Large intestine (tissue), 3 donors: ENCODE results near the gene KLK4. TPM values are rescaled to one million over a fixed set of nuclear protein-coding genes. Genes with fewer than 3 reads are reported as not detected.

Experiments
- DNase-seq, 2 donors: peaks; one replicate each; pipeline versions ENCODE4 v3.0.0 to v3.0.0-alpha.2; 2013
- H3K27ac ChIP-seq: one replicate; pipeline ENCODE4 v1.5.1; 2013; ENCODE audit warnings: low read length
- H3K27me3 ChIP-seq: 2 replicates; pipeline ENCODE4 v1.6.1; 2013; ENCODE audit warnings: low read length; ENCODE audit not compliant: control insufficient read depth, insufficient read depth
- H3K36me3 ChIP-seq: 2 replicates; pipeline ENCODE4 v1.6.1; 2013; ENCODE audit warnings: low read length; ENCODE audit not compliant: control insufficient read depth, insufficient read depth
- H3K4me1 ChIP-seq: one replicate; pipeline ENCODE4 v1.6.1; 2013; ENCODE audit warnings: low read length; ENCODE audit not compliant: control insufficient read depth, insufficient read depth
- H3K4me3 ChIP-seq: one replicate; pipeline ENCODE4 v1.5.1; 2013; ENCODE audit warnings: low read length
- H3K9me3 ChIP-seq: one replicate; pipeline ENCODE4 v1.6.1; 2013; ENCODE audit warnings: mild to moderate bottlenecking, low read depth, low read length, moderate library complexity; ENCODE audit not compliant: control insufficient read depth
- WGBS: methylation state at CpG from one replicate; pipeline ENCODE4 v1.1.5; 2013; ENCODE audit warnings: low lambda C conversion rate; ENCODE audit not compliant: insufficient coverage; 5-methylcytosine and 5-hydroxymethylcytosine counted together
- polyA plus RNA-seq: library from polyadenylated mRNA; unstranded; fragments of 120-200 nt; gene quantifications from one replicate; pipeline ENCODE4 v1.2.1, GENCODE V29; 2013

KLK4 gene
- polyA plus RNA-seq, 1 donor: not detected

DNA sequence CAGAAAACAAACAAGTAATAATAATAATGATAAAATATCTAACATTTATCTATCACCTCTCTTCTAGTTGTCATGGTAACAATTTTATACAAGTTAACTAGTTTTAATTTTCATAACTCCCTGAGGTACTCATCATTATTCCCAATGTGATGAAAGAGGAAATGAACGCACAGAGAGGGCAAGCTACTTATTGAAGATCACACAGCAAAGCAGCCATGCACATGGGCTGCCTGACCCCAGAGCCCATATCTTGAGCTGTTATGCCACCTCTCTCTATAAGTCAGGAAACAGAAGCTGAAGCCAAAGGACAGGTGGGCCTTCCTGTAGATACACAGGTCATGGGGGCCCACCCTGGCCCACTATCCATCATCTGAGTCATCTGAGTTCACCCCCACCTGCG is 4.9 kb upstream of the KLK4 start:
- H3K27ac ChIP-seq: no peak overlapping the region
- H3K4me1 ChIP-seq: no peaks in the 10 kb centered on the region
- DNase-seq: no peak
- WGBS: no CpG with 5 or more reads among the region's 2 CpGs
- no peaks in the 10 kb centered on the region for H3K9me3 ChIP-seq
- H3K4me3 ChIP-seq: no peak overlapping the region
- no peaks in the 10 kb centered on the region for H3K36me3 ChIP-seq
- peaks cover 25% of the 10 kb centered on the region for H3K27me3 ChIP-seq

DNA sequence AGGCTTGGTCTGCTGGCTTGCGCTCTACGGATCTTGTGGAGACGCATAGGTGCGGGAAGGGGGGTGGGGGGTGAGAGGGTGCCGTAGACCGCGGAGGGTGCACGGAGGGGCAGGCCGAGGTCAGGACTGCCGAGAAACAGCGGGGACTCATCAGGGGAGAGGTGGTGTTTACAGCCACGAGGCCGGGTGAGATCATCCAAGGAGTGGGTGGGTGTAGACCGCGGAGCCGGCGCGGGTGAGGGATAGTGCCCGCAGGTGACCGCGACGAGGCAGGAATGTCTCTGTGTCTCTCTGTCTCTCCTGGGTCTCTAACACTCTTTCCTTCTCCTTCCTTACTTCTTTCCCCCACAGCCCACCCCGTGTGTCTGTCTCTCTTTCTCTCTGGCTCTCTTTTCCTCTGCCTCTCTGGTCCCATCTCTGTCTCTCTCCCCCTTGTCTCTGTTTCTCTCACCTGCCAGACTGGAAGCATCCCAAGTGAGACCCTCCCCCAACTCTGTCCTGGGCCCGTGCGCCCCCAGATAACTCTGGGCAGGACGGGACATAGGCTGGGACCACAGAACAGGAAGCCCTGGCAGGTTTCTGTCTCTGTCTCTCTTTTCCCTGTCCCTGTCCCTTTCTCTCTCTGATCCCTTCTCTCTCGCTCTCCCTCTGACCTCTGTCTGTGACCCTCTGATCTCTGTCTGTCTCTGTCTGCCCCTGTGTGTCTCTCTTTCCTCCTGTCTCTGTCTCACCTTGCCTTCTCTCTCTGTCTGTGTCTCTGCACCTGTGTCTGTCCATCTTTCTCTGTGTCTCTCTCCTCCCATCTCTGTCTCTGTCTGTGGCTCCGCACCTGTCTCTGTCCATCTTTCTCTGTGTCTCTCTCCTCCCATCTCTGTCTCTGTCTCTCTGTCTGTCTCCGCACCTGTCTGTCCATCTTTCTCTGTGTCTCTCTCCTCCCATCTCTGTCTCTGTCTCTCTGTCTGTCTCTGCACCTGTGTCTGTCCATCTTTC is 1.8 kb upstream of the KLK4 start:
- 0% methylated on average over 2 of the region's 29 CpGs for WGBS
- no peak overlapping the region for H3K27ac ChIP-seq
- no peaks in the 10 kb centered on the region for H3K36me3 ChIP-seq
- DNase-seq: no peak
- no peaks in the 10 kb centered on the region for H3K9me3 ChIP-seq
- no peaks in the 10 kb centered on the region for H3K4me1 ChIP-seq
- H3K27me3 ChIP-seq: peaks cover 55% of the 10 kb centered on the region
- no peak overlapping the region for H3K4me3 ChIP-seq

DNA sequence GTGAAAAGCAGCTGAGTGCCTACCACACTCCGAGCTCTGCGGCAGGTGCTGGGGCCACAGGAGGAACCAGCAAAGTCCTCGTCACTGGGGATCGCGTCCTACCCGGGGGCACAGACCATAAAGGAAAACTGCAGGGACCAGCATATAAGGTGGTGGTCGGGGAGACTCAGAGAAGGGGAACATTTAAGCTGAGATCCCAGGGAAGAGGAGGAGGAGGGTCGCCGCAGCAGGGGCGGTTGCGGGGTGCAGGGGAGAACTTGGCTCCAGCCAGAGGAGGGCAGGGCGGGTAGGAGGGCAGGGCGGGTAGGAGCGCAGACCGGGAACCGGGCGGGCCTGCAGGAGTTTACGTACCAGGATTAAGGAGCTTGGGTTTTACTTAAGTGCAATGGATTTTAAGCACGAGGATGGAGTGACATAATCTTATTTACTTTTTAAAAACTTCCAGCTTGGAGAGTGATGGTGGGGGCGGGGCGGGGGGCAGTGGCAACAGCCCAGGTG is 956 bp upstream of the KLK4 start:
- no peak for DNase-seq
- Histone ChIP-seq H3K9me3 (no peaks in the 10 kb centered on the region), H3K27me3 (peaks cover 61% of the 10 kb centered on the region), H3K4me1 (no peaks in the 10 kb centered on the region), H3K36me3 (no peaks in the 10 kb centered on the region), H3K4me3 (no peak overlapping the region), H3K27ac (no peak overlapping the region)
- WGBS: no CpG with 5 or more reads among the region's 21 CpGs

DNA sequence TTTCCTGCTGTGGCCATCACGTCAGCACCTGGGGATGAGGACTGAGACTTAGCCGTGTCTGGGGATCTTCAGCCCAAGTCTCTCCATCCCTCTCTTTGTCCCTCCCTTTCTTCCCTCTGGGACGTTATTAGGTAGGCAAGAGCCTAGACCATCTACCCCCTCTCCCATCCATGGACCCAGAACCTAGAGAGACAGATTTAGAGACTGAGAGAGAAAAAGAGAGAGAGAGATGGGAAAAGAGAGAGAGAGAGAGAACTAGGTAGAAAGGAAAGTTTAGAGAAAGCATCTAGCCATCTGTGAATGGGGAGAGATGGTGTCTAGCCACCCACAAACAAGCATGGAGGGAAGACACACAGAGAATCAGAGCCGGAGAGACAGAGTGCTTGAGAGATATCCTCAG is 473 bp downstream of the KLK4 start:
- Histone ChIP-seq H3K4me1 (no peaks in the 10 kb centered on the region), H3K9me3 (no peaks in the 10 kb centered on the region), H3K4me3 (no peak overlapping the region), H3K27ac (no peak overlapping the region), H3K27me3 (peaks cover 58% of the 10 kb centered on the region), H3K36me3 (no peaks in the 10 kb centered on the region)
- DNase-seq: no peak
- 40% methylated on average over 1 of the region's 4 CpGs for WGBS

DNA sequence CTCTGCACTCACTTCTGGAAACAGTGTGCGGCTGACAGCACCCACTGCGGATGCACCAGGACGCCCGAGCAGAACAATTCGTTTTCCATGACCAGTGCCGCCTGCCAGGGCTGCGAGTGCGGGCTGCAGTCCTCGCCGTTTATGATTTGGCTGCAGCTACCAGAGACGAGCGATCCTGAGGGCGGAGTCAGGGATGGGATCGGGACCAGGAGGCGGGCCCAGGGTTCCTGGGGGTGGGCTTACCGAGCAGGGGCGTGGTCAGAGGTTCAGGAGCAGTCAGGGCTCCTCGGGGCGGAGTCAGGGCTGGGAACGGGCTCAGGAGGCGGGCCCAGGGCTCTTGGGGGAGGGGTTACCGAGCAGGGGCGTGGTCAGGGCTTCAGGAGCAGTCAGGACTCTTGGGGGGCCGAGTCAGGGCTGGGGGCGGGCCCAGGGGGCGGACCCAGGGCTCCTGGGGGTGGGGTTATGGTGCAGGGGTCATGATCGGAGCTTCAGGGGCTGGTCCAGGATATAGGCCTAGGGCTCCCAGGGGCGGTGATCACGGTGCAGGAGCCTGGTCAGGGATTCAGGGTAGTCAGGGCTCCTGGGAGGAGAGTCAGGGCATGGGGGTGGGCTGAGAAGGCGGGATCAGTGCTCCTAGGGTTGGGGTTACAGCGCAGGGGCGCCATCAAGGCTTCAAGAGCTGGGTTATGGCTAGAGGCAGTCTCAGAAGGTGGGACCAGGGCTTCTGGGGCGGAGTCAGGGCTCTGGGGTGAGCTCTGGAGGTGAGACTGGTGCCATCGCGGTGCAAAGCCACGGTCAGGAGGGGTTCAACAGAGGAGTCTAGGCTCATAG is 1.7 kb downstream of the KLK4 start:
- Histone ChIP-seq H3K4me1 (no peaks in the 10 kb centered on the region), H3K27me3 (peaks cover 58% of the 10 kb centered on the region)

DNA sequence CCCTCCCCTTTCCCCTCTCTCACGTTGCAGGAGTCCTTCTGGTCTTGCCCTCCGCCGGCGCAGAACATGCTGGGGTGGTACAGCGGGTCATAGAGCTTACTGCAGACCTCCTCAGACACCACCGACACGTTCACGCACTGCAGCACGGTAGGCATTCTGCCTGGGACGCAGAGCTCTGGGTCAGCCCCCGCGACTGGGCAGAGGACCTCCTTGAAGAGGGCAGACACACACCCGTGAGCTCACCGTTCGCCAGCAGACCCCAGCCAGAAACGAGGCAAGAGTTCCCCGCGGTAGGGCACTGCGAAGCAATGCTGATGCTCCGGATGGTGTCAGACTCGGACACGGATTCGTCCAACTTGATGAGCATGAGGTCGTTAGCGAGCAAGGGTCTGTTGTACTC is 2.9 kb downstream of the KLK4 start:
- H3K4me1 ChIP-seq: no peaks in the 10 kb centered on the region
- H3K4me3 ChIP-seq: no peak overlapping the region
- no peak overlapping the region for H3K27ac ChIP-seq
- no CpG with 5 or more reads among the region's 25 CpGs for WGBS
- H3K27me3 ChIP-seq: peaks cover 58% of the 10 kb centered on the region
- H3K9me3 ChIP-seq: no peaks in the 10 kb centered on the region
- no peaks in the 10 kb centered on the region for H3K36me3 ChIP-seq
- no peak for DNase-seq

More for the DNA sequence above, 1.7 kb downstream of the KLK4 start:
- WGBS: no CpG with 5 or more reads among the region's 36 CpGs
- DNase-seq: no peak
- H3K27ac ChIP-seq: no peak overlapping the region
- H3K9me3 ChIP-seq: no peaks in the 10 kb centered on the region
- no peaks in the 10 kb centered on the region for H3K36me3 ChIP-seq
- no peak overlapping the region for H3K4me3 ChIP-seq

DNA sequence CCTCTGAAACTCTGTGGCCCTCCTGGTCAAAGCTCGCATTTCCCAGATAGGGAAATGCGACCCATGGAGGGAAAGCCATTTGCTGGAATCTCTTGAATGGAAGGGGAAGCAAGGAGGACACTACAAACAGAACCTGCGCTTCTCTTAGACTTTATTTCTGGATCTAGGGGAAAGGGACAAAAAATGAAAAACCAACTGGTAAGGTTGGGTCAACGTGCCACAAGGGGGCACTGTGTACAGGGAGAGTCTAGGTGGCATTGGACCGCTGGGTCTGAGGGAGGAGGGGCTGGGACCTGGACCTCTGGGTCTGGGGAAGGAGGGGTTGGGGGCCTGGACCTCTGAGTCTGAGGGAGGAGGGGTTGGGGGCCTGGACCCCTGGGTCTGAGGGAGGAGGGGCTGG is 5.0 kb downstream of the KLK4 start:
- Histone ChIP-seq H3K27me3 (peaks cover 38% of the 10 kb centered on the region), H3K4me3 (no peak overlapping the region), H3K36me3 (no peaks in the 10 kb centered on the region), H3K9me3 (no peaks in the 10 kb centered on the region), H3K27ac (no peak overlapping the region), H3K4me1 (no peaks in the 10 kb centered on the region)
- no CpG with 5 or more reads among the region's 5 CpGs for WGBS
- no peak for DNase-seq

DNA sequence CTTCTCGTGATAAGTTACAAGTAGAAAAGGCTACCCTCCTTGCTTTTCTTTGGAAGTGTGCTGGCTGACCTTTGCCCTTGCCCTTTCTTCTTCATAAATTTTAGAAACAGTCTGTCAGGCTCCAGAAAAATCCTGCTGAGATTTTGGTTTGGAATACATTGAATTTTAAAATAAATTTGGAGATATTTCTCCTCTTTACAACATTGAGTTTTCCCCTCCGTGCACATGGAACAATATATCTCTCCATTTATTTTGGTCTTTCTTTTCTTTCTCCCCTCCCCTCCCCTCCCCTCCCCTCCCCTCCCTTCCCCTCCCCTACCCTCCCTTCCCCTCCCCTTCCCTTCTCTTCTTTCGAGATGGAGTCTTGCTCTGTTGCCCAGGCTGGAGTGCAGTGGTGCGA is 8.6 kb downstream of the KLK4 start:
- WGBS: 40% methylated on average over 1 of the region's 4 CpGs
- no peaks in the 10 kb centered on the region for H3K36me3 ChIP-seq
- peaks cover 3% of the 10 kb centered on the region for H3K27me3 ChIP-seq
- H3K4me1 ChIP-seq: no peaks in the 10 kb centered on the region
- no peak overlapping the region for H3K27ac ChIP-seq
- H3K9me3 ChIP-seq: no peaks in the 10 kb centered on the region
- DNase-seq: no peak
- H3K4me3 ChIP-seq: no peak overlapping the region

DNA sequence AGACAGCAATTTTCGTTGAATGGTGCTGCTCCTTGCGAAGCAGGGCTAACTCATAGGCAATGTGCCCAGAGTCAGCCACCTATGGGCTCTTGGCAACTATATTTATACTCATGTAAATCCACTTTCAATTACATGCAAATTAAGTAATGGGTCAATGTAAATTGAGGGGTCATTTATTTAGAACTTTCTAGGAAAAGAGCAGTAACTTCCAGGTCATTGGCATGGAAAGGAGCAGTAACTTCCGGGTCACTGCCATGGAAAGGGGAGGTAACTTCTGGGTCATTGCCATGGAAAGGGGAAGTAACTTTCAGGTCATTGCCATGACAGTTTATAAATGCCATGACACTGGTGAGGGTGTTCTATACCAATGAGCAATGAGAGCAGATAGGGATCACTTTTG is 11.6 kb downstream of the KLK4 start:
- Histone ChIP-seq H3K27ac (no peak overlapping the region), H3K36me3 (no peaks in the 10 kb centered on the region), H3K27me3 (no peaks in the 10 kb centered on the region), H3K9me3 (no peaks in the 10 kb centered on the region), H3K4me3 (no peak overlapping the region), H3K4me1 (no peaks in the 10 kb centered on the region)
- no CpG with 5 or more reads among the region's 3 CpGs for WGBS
- DNase-seq: no peak

DNA sequence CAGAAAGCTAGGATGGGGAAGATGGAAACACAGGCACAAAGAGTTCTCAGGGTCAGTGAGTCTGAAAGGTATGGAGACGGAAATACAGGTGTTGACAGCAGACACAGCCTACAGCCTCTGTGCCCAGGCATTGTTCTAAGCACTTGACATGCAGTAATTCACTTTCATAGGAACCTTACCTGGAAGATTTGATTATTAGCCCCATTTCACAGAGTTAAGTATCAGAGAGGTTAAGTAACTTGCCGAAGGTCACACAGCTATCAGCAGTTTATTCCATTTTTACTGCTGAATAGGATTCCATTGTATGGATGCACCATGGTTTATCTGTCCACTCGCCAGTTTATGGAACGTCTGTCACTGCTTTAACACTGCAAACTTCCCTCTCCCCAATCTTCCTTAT is 13.2 kb downstream of the KLK4 start:
- H3K9me3 ChIP-seq: no peaks in the 10 kb centered on the region
- no peak overlapping the region for H3K4me3 ChIP-seq
- no peaks in the 10 kb centered on the region for H3K27me3 ChIP-seq

More for the DNA sequence above, 13.2 kb downstream of the KLK4 start:
- Histone ChIP-seq H3K36me3 (no peaks in the 10 kb centered on the region), H3K27ac (no peak overlapping the region), H3K4me1 (no peaks in the 10 kb centered on the region)
- WGBS: 66% methylated on average over 3 of the region's 4 CpGs
- DNase-seq: no peak
